Caco-2 (cell line): ENCODE results near the gene LENG9. TPM values are rescaled to one million over a fixed set of nuclear protein-coding genes. Genes with fewer than 3 reads are reported as not detected.
A peak's percentile ranks its signal among the peaks of the same experiment; 100 is the strongest.

Source experiments
- BruUV-seq: library from RNA; stranded (reverse); fragments of 400-500 nt; replicated peaks from 2 replicates; lab custom pipeline; 2021; lab: Mats Ljungman, UMichigan
- CTCF ChIA-PET: fragments of 300-600 bp; sonication (Branson Sonifier 250); formaldehyde crosslinking; loops from one replicate; lab custom pipeline; 2022; ENCODE audit warnings: antibody characterized with exemption; lab: Charles Lee
- POLR2A ChIA-PET: fragments of 300-600 bp; sonication (Branson Sonifier 250); formaldehyde crosslinking; loops from one replicate; lab custom pipeline; 2022; ENCODE audit warnings: antibody characterized with exemption; lab: Charles Lee
- DNase-seq, 2 experiments: peaks; one replicate each; pipeline versions ENCODE4 v3.0.0 to v3.0.0-alpha.2; 2020 to 2022
- H3K27me3 ChIP-seq: replicated peaks from 2 replicates; pipeline ENCODE4 v1.6.0; 2011; ENCODE audit warnings: low read length; ENCODE audit not compliant: control insufficient read depth, insufficient read depth
- H3K36me3 ChIP-seq: 2 replicates; pipeline ENCODE4 v1.5.1; 2011; ENCODE audit warnings: low read length; ENCODE audit not compliant: control insufficient read depth, insufficient read depth
- H3K4me1 ChIP-seq: fragments of 250-450 bp; sonication (Bioruptor Pico); 2 replicates; pipeline ENCODE4 v1.5.1; 2020; ENCODE audit warnings: mild to moderate bottlenecking
- H3K4me3 ChIP-seq: 2 replicates; pipeline ENCODE4 v1.5.1; 2011; ENCODE audit warnings: low read depth, mild to moderate bottlenecking, control low read depth, low read length
- H3K9me3 ChIP-seq: fragments of 250-450 bp; sonication (Bioruptor Pico); 2 replicates; pipeline ENCODE4 v1.5.1; 2020; ENCODE audit warnings: mild to moderate bottlenecking, moderate library complexity
- H3K27ac Mint-ChIP-seq: one replicate; pipeline ENCODE4 v1.8.0; 2022; ENCODE audit warnings: mixed read lengths; ENCODE audit not compliant: unreplicated experiment
- H3K27me3 Mint-ChIP-seq: one replicate; pipeline ENCODE4 v1.8.0; 2022; ENCODE audit warnings: mixed read lengths; ENCODE audit not compliant: insufficient read depth, unreplicated experiment
- H3K36me3 Mint-ChIP-seq: one replicate; pipeline ENCODE4 v1.8.0; 2022; ENCODE audit warnings: mild to moderate bottlenecking, mixed read lengths; ENCODE audit not compliant: insufficient read depth, unreplicated experiment
- H3K4me1 Mint-ChIP-seq: one replicate; pipeline ENCODE4 v1.8.0; 2022; ENCODE audit warnings: low read depth, mixed read lengths; ENCODE audit not compliant: unreplicated experiment
- H3K4me3 Mint-ChIP-seq: one replicate; pipeline ENCODE4 v1.8.0; 2022; ENCODE audit warnings: mild to moderate bottlenecking, moderate library complexity, mixed read lengths; ENCODE audit not compliant: unreplicated experiment
- H3K9me3 Mint-ChIP-seq: one replicate; pipeline ENCODE4 v1.8.0; 2022; ENCODE audit warnings: mixed read lengths; ENCODE audit not compliant: unreplicated experiment
- intact Hi-C: fragments of 100-400 bp; cut with micrococcal nuclease; formaldehyde crosslinking; loops from one replicate; pipeline ENCODE4 v1.10.0; 2022; ENCODE audit not compliant: unreplicated experiment
- total RNA-seq: library from RNA; stranded (reverse); gene quantifications from 2 replicates; pipeline ENCODE4 v1.2.3, GENCODE V29; 2022
- TF ChIP-seq, protein P1 (sequence below), 2 experiments: fragments of 200-600 bp in 1 of 2; IDR thresholded peaks; 1 replicate in 1 of 2; 2 replicates in 1 of 2; pipeline versions ENCODE4 v1.5.1 to v1.8.0; 2011 to 2022; ENCODE audit warnings: antibody characterized with exemption in 1 of 2, control low read depth in 1 of 2, inconsistent platforms in 1 of 2, low read depth in 1 of 2, low read length in 1 of 2, mild to moderate bottlenecking in 1 of 2, moderate library complexity in 1 of 2; ENCODE audit not compliant: insufficient read depth in 1 of 2, severe bottlenecking in 1 of 2, unreplicated experiment in 1 of 2

LENG9 gene
- total RNA-seq, 1 experiment from 2014 or later: 6.7 TPM

DNA sequence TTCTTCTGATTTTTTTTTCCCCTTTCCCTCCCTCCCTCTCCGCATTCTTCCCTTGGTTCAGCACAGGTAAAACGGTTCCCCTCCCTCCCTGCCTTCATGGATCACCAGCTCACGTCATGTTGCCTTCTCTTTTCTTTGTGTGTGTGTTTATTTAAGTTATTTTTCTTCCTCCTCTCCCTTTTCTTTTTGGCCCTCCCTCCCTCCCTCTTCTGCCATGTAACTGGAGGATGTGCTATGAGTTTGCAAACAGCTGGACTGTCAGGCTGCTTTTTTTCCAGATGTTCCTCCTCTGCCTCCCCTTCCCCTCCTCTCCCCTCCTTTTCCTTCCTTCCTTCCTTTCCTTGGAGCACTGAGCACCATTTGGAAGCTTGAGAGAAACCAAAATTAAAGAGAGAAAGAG, 2.0 kb downstream of the LENG9 start:
- Mint-ChIP-seq H3K27me3 (no peaks in the 10 kb centered on the region), H3K36me3 (peaks cover 89% of the 10 kb centered on the region), H3K9me3 (no peaks in the 10 kb centered on the region), H3K4me3 (peak overlapping the region; percentile 92), H3K27ac (peak overlapping the region; percentile 67), H3K4me1 (peaks cover 25% of the 10 kb centered on the region)
- intact Hi-C loops: loop anchor here (5.0 kb wide), 2 partner anchors 269 to 1681 kb away; partner anchors contain the start of genes TSEN34 and ZNF444
- Histone ChIP-seq H3K9me3 (no peaks in the 10 kb centered on the region), H3K4me1 (peaks cover 15% of the 10 kb centered on the region), H3K4me3 (no peak overlapping the region; the same call in 1 of the 2 replicates), H3K36me3 (peaks cover 7% of the 10 kb centered on the region; the same call in 1 of the 2 replicates), H3K27me3 (no peaks in the 10 kb centered on the region)
- no TSS peak for BruUV-seq
- POLR2A ChIA-PET: interaction anchor here (0.7 to 3.1 kb wide), 2 partner anchors 13 to 149 kb away, joined by 4 to 48 read pairs; partner anchors contain the start of gene LENG8
- no peak for DNase-seq
- CTCF ChIA-PET: no interaction called here
- TF ChIP-seq, protein P1, sequence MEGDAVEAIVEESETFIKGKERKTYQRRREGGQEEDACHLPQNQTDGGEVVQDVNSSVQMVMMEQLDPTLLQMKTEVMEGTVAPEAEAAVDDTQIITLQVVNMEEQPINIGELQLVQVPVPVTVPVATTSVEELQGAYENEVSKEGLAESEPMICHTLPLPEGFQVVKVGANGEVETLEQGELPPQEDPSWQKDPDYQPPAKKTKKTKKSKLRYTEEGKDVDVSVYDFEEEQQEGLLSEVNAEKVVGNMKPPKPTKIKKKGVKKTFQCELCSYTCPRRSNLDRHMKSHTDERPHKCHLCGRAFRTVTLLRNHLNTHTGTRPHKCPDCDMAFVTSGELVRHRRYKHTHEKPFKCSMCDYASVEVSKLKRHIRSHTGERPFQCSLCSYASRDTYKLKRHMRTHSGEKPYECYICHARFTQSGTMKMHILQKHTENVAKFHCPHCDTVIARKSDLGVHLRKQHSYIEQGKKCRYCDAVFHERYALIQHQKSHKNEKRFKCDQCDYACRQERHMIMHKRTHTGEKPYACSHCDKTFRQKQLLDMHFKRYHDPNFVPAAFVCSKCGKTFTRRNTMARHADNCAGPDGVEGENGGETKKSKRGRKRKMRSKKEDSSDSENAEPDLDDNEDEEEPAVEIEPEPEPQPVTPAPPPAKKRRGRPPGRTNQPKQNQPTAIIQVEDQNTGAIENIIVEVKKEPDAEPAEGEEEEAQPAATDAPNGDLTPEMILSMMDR (IDR thresholded peaks at IDR 0.05; ENCODE audit: insufficient read depth in 1 of 2, low read depth in 1 of 2, low read length in 1 of 2, severe bottlenecking in 1 of 2, unreplicated experiment in 1 of 2): no peak

DNA sequence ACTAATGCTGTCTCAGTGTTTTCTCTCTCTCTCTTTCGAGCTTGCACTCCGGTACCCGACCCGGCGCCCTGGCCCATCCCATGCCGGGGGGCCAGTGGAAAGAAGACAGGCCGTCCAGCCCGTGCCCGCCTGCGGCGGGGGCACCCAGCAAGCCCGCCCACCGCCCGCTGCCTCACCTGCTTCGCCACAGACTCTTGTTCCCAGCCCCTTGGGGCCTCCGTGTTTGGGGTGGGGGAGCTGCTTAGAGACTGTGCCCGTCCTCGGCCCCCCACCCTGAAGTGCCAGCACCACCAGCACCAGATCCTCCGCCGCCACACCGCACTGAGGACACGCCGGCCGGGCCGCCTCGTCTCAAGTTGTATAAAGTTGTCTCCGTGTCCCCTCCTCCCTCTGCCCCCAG, 2.4 kb downstream of the LENG9 start:
- Mint-ChIP-seq H3K9me3 (no peaks in the 10 kb centered on the region), H3K36me3 (peaks cover 93% of the 10 kb centered on the region), H3K4me3 (peak overlapping the region; percentile 92), H3K27ac (peak overlapping the region; percentile 67), H3K4me1 (peaks cover 25% of the 10 kb centered on the region), H3K27me3 (no peaks in the 10 kb centered on the region)
- ChIA-PET POLR2A (interaction anchor here (3.1 kb wide), 1 partner anchor 12 kb away, joined by 48 read pairs; the partner anchor contains the start of gene LENG8), CTCF (no interaction called here)
- Histone ChIP-seq H3K36me3 (peaks cover 7% of the 10 kb centered on the region; the same call in 1 of the 2 replicates), H3K27me3 (no peaks in the 10 kb centered on the region), H3K4me1 (peaks cover 15% of the 10 kb centered on the region), H3K9me3 (no peaks in the 10 kb centered on the region), H3K4me3 (no peak overlapping the region; the same call in 1 of the 2 replicates)
- TF ChIP-seq, protein P1 (IDR thresholded peaks at IDR 0.05; ENCODE audit: insufficient read depth in 1 of 2, low read depth in 1 of 2, low read length in 1 of 2, severe bottlenecking in 1 of 2, unreplicated experiment in 1 of 2): no peak
- intact Hi-C loops: loop anchor here (5.0 kb wide), 2 partner anchors 269 to 1681 kb away; partner anchors contain the start of genes TSEN34 and ZNF444
- DNase-seq: no peak
- no TSS peak for BruUV-seq

DNA sequence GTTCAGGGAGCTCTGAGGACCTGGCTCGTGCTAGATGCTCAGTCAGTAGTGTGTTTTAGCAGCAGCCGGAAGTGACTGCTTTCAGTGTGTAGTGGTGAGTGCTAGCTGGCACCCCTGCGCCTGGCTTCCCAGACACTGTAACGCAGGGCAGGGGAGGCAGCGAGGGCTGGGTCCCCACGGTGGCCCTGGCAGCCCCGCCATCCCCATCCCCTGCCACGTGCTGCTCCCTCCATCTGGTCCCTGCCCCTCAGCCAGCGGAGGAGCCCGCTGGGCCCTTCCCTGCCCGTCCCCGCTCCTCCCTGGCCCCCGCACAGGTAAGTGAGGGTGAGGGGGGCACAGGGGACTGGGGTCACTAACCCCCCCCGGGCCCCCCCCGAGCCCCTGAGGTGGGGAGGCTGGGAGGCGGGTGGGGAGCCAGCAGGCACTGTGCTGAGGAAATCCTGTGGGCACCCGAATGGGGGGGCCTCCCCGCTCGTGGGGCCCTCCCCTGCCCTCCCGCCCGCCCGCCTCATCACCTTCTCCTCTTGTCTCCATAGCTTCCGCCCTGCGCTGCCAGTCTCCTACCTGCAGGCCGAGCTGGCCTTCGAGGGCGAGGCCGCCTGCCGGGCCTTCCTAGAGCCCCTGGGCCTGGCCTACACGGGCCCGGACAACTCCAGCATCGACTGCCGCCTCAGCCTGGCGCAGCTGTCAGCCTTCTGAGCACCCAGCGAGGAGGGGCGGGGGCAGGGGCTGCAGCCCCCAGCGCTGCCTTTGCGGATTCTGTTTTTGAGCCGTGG, 3.2 kb downstream of the LENG9 start:
- Mint-ChIP-seq H3K9me3 (no peaks in the 10 kb centered on the region), H3K27me3 (no peaks in the 10 kb centered on the region), H3K36me3 (peaks cover 96% of the 10 kb centered on the region), H3K27ac (peak overlapping the region; percentile 67), H3K4me1 (peaks cover 25% of the 10 kb centered on the region), H3K4me3 (peak overlapping the region; percentile 92)
- CTCF ChIA-PET: no interaction called here
- Histone ChIP-seq H3K9me3 (no peaks in the 10 kb centered on the region), H3K4me1 (peaks cover 8% of the 10 kb centered on the region), H3K27me3 (no peaks in the 10 kb centered on the region), H3K36me3 (peaks cover 7% of the 10 kb centered on the region; the same call in 1 of the 2 replicates), H3K4me3 (no peak overlapping the region)
- DNase-seq: no peak
- TF ChIP-seq, protein P1 (IDR thresholded peaks at IDR 0.05; ENCODE audit: insufficient read depth in 1 of 2, low read depth in 1 of 2, low read length in 1 of 2, severe bottlenecking in 1 of 2, unreplicated experiment in 1 of 2): no peak
- BruUV-seq: no TSS peak
- intact Hi-C loops: loop anchor here (5.0 kb wide), 2 partner anchors 268 to 1682 kb away; partner anchors contain the start of genes TSEN34 and ZNF444
- POLR2A ChIA-PET: interaction anchor here (1.2 kb wide), 1 partner anchor 12 kb away, joined by 3 read pairs; no protein-coding TSS in a partner anchor
